ENCODE measurements around the gene HSPA1A. TPM values are rescaled to one million over a fixed set of nuclear protein-coding genes. Genes with fewer than 3 reads are reported as not detected.
A peak's percentile ranks its signal among the peaks of the same experiment; 100 is the strongest.

HSPA1A gene
- polyA plus RNA-seq, 1 donor (not counting 4 experiments of a cell fraction or from before 2014, with no cell fraction given): 110 TPM

DNA sequence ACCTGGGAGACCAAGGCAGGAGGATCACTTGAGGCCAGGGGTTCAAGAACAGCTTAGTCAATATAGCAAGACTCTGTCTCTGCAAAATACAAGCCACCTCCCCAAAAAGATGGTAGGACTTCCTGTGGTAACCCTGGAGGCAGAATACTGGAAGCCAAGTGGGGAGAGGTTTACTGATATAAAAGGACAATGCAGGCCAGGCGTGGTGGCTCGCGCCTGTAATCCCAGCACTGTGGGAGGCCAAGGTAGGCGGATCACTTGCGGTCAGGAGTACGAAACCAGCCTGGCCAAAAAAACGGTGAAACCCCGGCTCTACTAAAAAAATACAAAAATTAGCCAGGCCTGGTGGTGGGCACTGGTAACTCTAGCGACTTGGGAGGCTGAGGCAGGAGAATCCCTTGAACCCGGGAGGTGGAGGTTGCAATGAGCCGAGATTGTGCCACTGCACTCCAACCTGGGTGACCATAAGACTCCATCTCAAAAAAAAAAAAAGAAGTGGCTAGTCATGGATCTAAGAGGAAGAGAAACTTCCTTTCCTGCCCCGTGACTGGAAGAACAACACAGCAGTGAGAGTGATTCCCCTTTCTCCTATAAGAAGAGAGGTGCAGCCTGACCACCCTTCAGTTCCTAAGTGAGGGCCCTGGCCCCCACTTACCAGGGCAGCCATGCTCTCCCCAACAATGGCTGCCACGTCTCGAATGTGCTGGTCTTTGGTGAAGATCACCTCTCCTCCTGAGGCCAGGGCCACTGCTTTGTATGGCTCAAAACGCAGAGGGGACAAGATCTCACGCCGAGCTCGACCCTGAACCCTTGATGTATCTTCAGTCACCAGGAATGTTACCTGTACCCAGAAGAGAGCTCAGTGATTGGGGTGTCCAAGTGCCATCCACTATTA lies 46.7 kb upstream of the HSPA1A start:
- no peak overlapping the region for H3K9ac ChIP-seq (ENCODE audit: control insufficient read depth, extremely low read depth, insufficient read depth, low read length)
- peaks cover 3% of the 10 kb centered on the region for H3K4me1 ChIP-seq (ENCODE audit: control insufficient read depth, extremely low read depth, insufficient read depth, low read length)
- dilution Hi-C loops (cut with MboI; ENCODE audit: extremely low pct_ligation_motif_present, low sequenced_read_pairs): no loop called here

GRCh38 chr6:31769684-31770371 lies 45.5 kb upstream of the HSPA1A start:
- Histone ChIP-seq H3K36me3 (ENCODE audit: control insufficient read depth in 2 of 2, extremely low read depth in 1 of 2, insufficient read depth in 2 of 2, low read length in 2 of 2) (no peaks in the 10 kb centered on the region), H3K27me3 (ENCODE audit: control insufficient read depth, extremely low read depth, insufficient read depth, low read length) (no peaks in the 10 kb centered on the region), H4K20me1 (ENCODE audit: control insufficient read depth, extremely low read depth, insufficient read depth, low read length) (no peaks in the 10 kb centered on the region), H3K27ac (ENCODE audit: control insufficient read depth, insufficient read depth, low read length) (no peak overlapping the region), H3K9me1 (ENCODE audit: control insufficient read depth, extremely low read depth, insufficient read depth, low read length) (peaks cover 2% of the 10 kb centered on the region), H2AFZ (ENCODE audit: control insufficient read depth, low read length) (no peak overlapping the region), H3K4me2 (ENCODE audit: control insufficient read depth, extremely low read depth, insufficient read depth, low read depth, low read length) (no peak overlapping the region), H3K4me3 (ENCODE audit: control insufficient read depth in 2 of 3, extremely low read depth in 1 of 3, insufficient read depth in 2 of 3, low read depth in 1 of 3, low read length in 3 of 3) (no peak overlapping the region), H3K4me1 (ENCODE audit: control insufficient read depth, extremely low read depth, insufficient read depth, low read length) (peaks cover 3% of the 10 kb centered on the region), H3K79me2 (ENCODE audit: control insufficient read depth, insufficient read depth, low read length) (no peaks in the 10 kb centered on the region), H3K9ac (ENCODE audit: control insufficient read depth, extremely low read depth, insufficient read depth, low read length) (no peak overlapping the region), H3K9me3 (ENCODE audit: control insufficient read depth, low read depth, low read length) (no peaks in the 10 kb centered on the region)
- dilution Hi-C loops (cut with MboI; ENCODE audit: extremely low pct_ligation_motif_present, low sequenced_read_pairs): no loop called here
- FAIRE-seq: peak; percentile 34
- peak; percentile 64 for DNase-seq (ENCODE audit: low read depth, low spot score)
- TF ChIP-seq EZH2 (IDR thresholded peaks at IDR 0.05; ENCODE audit: low read length): no peak
- TF ChIP-seq, protein P1, sequence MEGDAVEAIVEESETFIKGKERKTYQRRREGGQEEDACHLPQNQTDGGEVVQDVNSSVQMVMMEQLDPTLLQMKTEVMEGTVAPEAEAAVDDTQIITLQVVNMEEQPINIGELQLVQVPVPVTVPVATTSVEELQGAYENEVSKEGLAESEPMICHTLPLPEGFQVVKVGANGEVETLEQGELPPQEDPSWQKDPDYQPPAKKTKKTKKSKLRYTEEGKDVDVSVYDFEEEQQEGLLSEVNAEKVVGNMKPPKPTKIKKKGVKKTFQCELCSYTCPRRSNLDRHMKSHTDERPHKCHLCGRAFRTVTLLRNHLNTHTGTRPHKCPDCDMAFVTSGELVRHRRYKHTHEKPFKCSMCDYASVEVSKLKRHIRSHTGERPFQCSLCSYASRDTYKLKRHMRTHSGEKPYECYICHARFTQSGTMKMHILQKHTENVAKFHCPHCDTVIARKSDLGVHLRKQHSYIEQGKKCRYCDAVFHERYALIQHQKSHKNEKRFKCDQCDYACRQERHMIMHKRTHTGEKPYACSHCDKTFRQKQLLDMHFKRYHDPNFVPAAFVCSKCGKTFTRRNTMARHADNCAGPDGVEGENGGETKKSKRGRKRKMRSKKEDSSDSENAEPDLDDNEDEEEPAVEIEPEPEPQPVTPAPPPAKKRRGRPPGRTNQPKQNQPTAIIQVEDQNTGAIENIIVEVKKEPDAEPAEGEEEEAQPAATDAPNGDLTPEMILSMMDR (optimal IDR thresholded peaks at IDR 0.05 in 1 of 3, IDR thresholded peaks at IDR 0.05 in 1 of 3, conservative IDR thresholded peaks at IDR 0.05 in 1 of 3; ENCODE audit: extremely low read depth in 1 of 3, insufficient read depth in 2 of 3, low read length in 3 of 3): peak; percentile 92 to 98 (median 95)

More for the DNA sequence above, 46.7 kb upstream of the HSPA1A start:
- Histone ChIP-seq H3K4me2 (ENCODE audit: control insufficient read depth, extremely low read depth, insufficient read depth, low read depth, low read length) (no peak overlapping the region), H3K36me3 (ENCODE audit: control insufficient read depth in 2 of 2, extremely low read depth in 1 of 2, insufficient read depth in 2 of 2, low read length in 2 of 2) (no peaks in the 10 kb centered on the region), H3K79me2 (ENCODE audit: control insufficient read depth, insufficient read depth, low read length) (no peaks in the 10 kb centered on the region), H2AFZ (ENCODE audit: control insufficient read depth, low read length) (no peak overlapping the region), H3K27me3 (ENCODE audit: control insufficient read depth, extremely low read depth, insufficient read depth, low read length) (no peaks in the 10 kb centered on the region), H4K20me1 (ENCODE audit: control insufficient read depth, extremely low read depth, insufficient read depth, low read length) (no peaks in the 10 kb centered on the region), H3K27ac (ENCODE audit: control insufficient read depth, insufficient read depth, low read length) (no peak overlapping the region), H3K9me3 (ENCODE audit: control insufficient read depth, low read depth, low read length) (no peaks in the 10 kb centered on the region), H3K4me3 (ENCODE audit: control insufficient read depth in 2 of 3, extremely low read depth in 1 of 3, insufficient read depth in 2 of 3, low read depth in 1 of 3, low read length in 3 of 3) (no peak overlapping the region), H3K9me1 (ENCODE audit: control insufficient read depth, extremely low read depth, insufficient read depth, low read length) (peaks cover 2% of the 10 kb centered on the region)
- TF ChIP-seq, protein P1 (optimal IDR thresholded peaks at IDR 0.05 in 1 of 3, IDR thresholded peaks at IDR 0.05 in 1 of 3, conservative IDR thresholded peaks at IDR 0.05 in 1 of 3; ENCODE audit: extremely low read depth in 1 of 3, insufficient read depth in 2 of 3, low read length in 3 of 3): no peak
- TF ChIP-seq EZH2 (IDR thresholded peaks at IDR 0.05; ENCODE audit: low read length): no peak
- FAIRE-seq (no peak), DNase-seq (ENCODE audit: low read depth, low spot score) (no peak)
